HG02884 (cell line): ENCODE measurements around the gene AUTS2.
"Not testable (repeated sequence)": the region's sequence is repeated elsewhere in the genome, so short reads cannot be mapped to it uniquely, and the experiment has no call there.

Source experiments
- ATAC-seq: cut with Tn5 transposase; IDR thresholded peaks from one replicate; pipeline ENCODE4 v1.9.1; 2021; ENCODE audit warnings: mild to moderate bottlenecking, moderate library complexity; ENCODE audit not compliant: unreplicated experiment

Gene AUTS2

GRCh38 chr7:70790215-70791073 is 1192.2 kb downstream of the AUTS2 start:
- no peak for ATAC-seq

GRCh38 chr7:70791341-70791740 is 1193.1 kb downstream of the AUTS2 start:
- ATAC-seq, result no peak

- ATAC-seq, result no peak
Observed at GRCh38 chr7:70793060-70793459, 1194.8 kb downstream of the AUTS2 start.

- no peak for ATAC-seq
Observed at GRCh38 chr7:70793821-70794220, 1195.5 kb downstream of the AUTS2 start.

GRCh38 chr7:70794962-70795361 is 1196.7 kb downstream of the AUTS2 start:
- ATAC-seq, result no peak

GRCh38 chr7:70795948-70796347 is 1197.7 kb downstream of the AUTS2 start:
- ATAC-seq, result no peak

- ATAC-seq, result no peak
Observed at GRCh38 chr7:70797109-70797514, 1198.8 kb downstream of the AUTS2 start.

GRCh38 chr7:70799841-70800405 is 1201.6 kb downstream of the AUTS2 start:
- no peak for ATAC-seq

- peak; percentile 66 for ATAC-seq
Observed at GRCh38 chr7:70805360-70805759, 1207.1 kb downstream of the AUTS2 start.

GRCh38 chr7:70807650-70808049 is 1209.4 kb downstream of the AUTS2 start:
- no peak for ATAC-seq

GRCh38 chr7:70808876-70809275 is 1210.6 kb downstream of the AUTS2 start:
- ATAC-seq, result no peak

GRCh38 chr7:70810558-70811139 is 1212.4 kb downstream of the AUTS2 start:
- ATAC-seq, result no peak

GRCh38 chr7:70812511-70812910 is 1214.2 kb downstream of the AUTS2 start:
- ATAC-seq, result no peak

GRCh38 chr7:70822490-70822889 is 1224.2 kb downstream of the AUTS2 start:
- ATAC-seq, result not testable (repeated sequence)

GRCh38 chr7:70829221-70830059 is 1231.2 kb downstream of the AUTS2 start:
- ATAC-seq, result peak; percentile 72

GRCh38 chr7:70830060-70830395 is 1231.8 kb downstream of the AUTS2 start:
- no peak for ATAC-seq

GRCh38 chr7:70830426-70830825 is 1232.2 kb downstream of the AUTS2 start:
- ATAC-seq, result no peak

- no peak for ATAC-seq
Observed at GRCh38 chr7:70833726-70834125, 1235.5 kb downstream of the AUTS2 start.

GRCh38 chr7:70834424-70834823 is 1236.1 kb downstream of the AUTS2 start:
- ATAC-seq, result no peak

- no peak for ATAC-seq
Observed at GRCh38 chr7:70835658-70836057, 1237.4 kb downstream of the AUTS2 start.

- no peak for ATAC-seq
Observed at GRCh38 chr7:70836279-70836678, 1238.0 kb downstream of the AUTS2 start.
